SU-DHL-6 (cell line): ENCODE measurements around the gene NAA16.
"Not testable (repeated sequence)": the region's sequence is repeated elsewhere in the genome, so short reads cannot be mapped to it uniquely, and the experiment has no call there.

ENCODE experiments used
- H2AFZ ChIP-seq: fragments of 200-600 bp; sonication (generic); 2 replicates; pipeline ENCODE4 v1.6.1; 2014; ENCODE audit warnings: low read depth, mild to moderate bottlenecking, moderate library complexity, mixed read lengths, antibody characterized with exemption, low read length; ENCODE audit not compliant: severe bottlenecking
- H3F3A ChIP-seq: fragments of 200-600 bp; shearing (Covaris generic); 2 replicates; pipeline ENCODE4 v1.6.0; 2016; ENCODE audit warnings: antibody characterized with exemption, mild to moderate bottlenecking; ENCODE audit not compliant: insufficient read depth
- H3K27ac ChIP-seq: fragments of 200-600 bp; sonication (generic); 2 replicates; pipeline ENCODE4 v1.5.1; 2016; ENCODE audit warnings: low read depth, mild to moderate bottlenecking, low read length, moderate library complexity, mixed read lengths
- H3K27me3 ChIP-seq: fragments of 200-600 bp; sonication (generic), shearing (Covaris generic); 2 replicates; pipeline ENCODE4 v1.6.0; 2014; ENCODE audit warnings: mild to moderate bottlenecking, low read length
- H3K36me3 ChIP-seq: fragments of 200-600 bp; sonication (generic); 2 replicates; pipeline ENCODE4 v1.6.1; 2014; ENCODE audit warnings: mild to moderate bottlenecking, low read length, mixed read lengths
- H3K4me2 ChIP-seq: fragments of 300-600, 200-600 bp; shearing (Covaris generic), sonication (generic); 2 replicates; pipeline ENCODE4 v1.6.0; 2014; ENCODE audit warnings: low read length, low read depth, mild to moderate bottlenecking; ENCODE audit not compliant: poor library complexity, severe bottlenecking
- H3K4me3 ChIP-seq: fragments of 200-600 bp; sonication (generic); 2 replicates; pipeline ENCODE4 v1.5.1; 2014; ENCODE audit warnings: antibody characterized with exemption, low read length, mild to moderate bottlenecking, mixed read lengths; ENCODE audit not compliant: insufficient read depth, poor library complexity, severe bottlenecking
- H3K79me2 ChIP-seq: fragments of 200-600 bp; sonication (generic); 2 replicates; pipeline ENCODE4 v1.6.1; 2014; ENCODE audit warnings: mild to moderate bottlenecking, low read length, moderate library complexity; ENCODE audit not compliant: insufficient read depth
- H3K9ac ChIP-seq: fragments of 200-600 bp; sonication (generic); 2 replicates; pipeline ENCODE4 v1.7.0; 2014; ENCODE audit warnings: mild to moderate bottlenecking, low read length
- H3K9me2 ChIP-seq: fragments of 200-600 bp; sonication (generic); replicated peaks from 2 replicates; pipeline ENCODE4 v1.6.1; 2014; ENCODE audit warnings: low read length; ENCODE audit not compliant: insufficient read depth
- H3K9me3 ChIP-seq: fragments of 200-600 bp; sonication (generic); 2 replicates; pipeline ENCODE4 v1.6.1; 2014; ENCODE audit warnings: low read length, mixed read lengths; ENCODE audit not compliant: insufficient read depth
- H4K20me1 ChIP-seq: fragments of 200-600 bp; sonication (generic); 2 replicates; pipeline ENCODE4 v1.6.1; 2014; ENCODE audit warnings: low read depth, mild to moderate bottlenecking, antibody characterized with exemption, low read length, moderate library complexity, mixed read lengths
- EZH2phosphoT487 ChIP-seq: fragments of 200-600 bp; sonication (generic), shearing (Covaris generic); conservative IDR thresholded peaks from 2 replicates; pipeline ENCODE4 v1.6.1; 2018; ENCODE audit warnings: mild to moderate bottlenecking, antibody characterized with exemption, low read length, moderate library complexity, mixed read lengths
- TF ChIP-seq, protein P1 (sequence below): fragments of 200-600 bp; sonication (generic); IDR thresholded peaks from one replicate; pipeline ENCODE4 v1.5.1; 2017; ENCODE audit warnings: antibody characterized with exemption, mild to moderate bottlenecking, low read length, moderate library complexity; ENCODE audit not compliant: insufficient read depth, poor library complexity, severe bottlenecking

The NAA16 gene

DNA sequence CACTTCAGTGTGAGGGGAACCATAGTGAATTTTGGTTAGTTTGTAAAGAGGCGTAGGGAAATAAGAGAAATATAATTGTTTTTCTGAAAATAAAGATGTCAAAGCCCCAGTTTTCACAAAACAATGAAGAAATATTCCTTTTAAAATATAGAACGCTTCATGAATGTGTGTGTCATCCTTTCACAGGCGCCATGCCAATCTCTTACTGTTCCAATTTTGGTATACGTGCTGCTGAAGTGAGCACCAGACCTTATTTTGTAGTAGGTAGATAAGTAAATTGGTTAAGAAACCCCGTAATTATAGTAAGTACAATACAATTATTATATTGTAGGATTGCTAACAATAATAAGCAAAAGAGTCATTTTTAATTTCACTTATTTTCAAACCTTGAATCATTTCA lies 43.3 kb downstream of the NAA16 start:
- Histone ChIP-seq H3K27me3 (no peaks in the 10 kb centered on the region), H3K4me3 (no peak overlapping the region), H3K27ac (no peak overlapping the region), H3K4me2 (no peak overlapping the region), H2AFZ (no peak overlapping the region), H3K9me2 (no peaks in the 10 kb centered on the region), H3K36me3 (peaks cover 31% of the 10 kb centered on the region), H3K9ac (no peak overlapping the region), H3K9me3 (no peaks in the 10 kb centered on the region), H4K20me1 (no peaks in the 10 kb centered on the region; the same call in 1 of the 2 replicates), H3F3A (peaks cover 19% of the 10 kb centered on the region), H3K79me2 (peaks cover 10% of the 10 kb centered on the region; the same call in 1 of the 2 replicates)
- TF ChIP-seq, protein P1, sequence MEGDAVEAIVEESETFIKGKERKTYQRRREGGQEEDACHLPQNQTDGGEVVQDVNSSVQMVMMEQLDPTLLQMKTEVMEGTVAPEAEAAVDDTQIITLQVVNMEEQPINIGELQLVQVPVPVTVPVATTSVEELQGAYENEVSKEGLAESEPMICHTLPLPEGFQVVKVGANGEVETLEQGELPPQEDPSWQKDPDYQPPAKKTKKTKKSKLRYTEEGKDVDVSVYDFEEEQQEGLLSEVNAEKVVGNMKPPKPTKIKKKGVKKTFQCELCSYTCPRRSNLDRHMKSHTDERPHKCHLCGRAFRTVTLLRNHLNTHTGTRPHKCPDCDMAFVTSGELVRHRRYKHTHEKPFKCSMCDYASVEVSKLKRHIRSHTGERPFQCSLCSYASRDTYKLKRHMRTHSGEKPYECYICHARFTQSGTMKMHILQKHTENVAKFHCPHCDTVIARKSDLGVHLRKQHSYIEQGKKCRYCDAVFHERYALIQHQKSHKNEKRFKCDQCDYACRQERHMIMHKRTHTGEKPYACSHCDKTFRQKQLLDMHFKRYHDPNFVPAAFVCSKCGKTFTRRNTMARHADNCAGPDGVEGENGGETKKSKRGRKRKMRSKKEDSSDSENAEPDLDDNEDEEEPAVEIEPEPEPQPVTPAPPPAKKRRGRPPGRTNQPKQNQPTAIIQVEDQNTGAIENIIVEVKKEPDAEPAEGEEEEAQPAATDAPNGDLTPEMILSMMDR: no peak
- no peak for TF ChIP-seq EZH2phosphoT487

DNA sequence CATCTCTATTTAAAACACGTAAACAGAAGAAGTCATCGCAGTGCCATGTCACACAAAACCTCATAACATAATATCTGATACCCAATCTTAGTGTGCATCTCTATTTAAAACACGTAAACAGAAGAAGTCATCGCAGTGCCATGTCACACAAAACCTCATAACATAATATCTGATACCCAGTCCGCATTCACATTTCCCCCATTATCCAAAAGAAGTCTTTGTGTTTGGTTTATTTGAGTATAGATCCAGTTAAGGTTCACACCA lies 45.2 kb downstream of the NAA16 start:
- not testable (repeated sequence) for H3K27me3 ChIP-seq, H4K20me1 ChIP-seq, H2AFZ ChIP-seq, H3K4me3 ChIP-seq, H3K9me2 ChIP-seq, H3K27ac ChIP-seq, H3K4me2 ChIP-seq, H3K9me3 ChIP-seq, H3K9ac ChIP-seq
- Histone ChIP-seq H3F3A (peaks cover 12% of the 10 kb centered on the region), H3K36me3 (peaks cover 45% of the 10 kb centered on the region), H3K79me2 (peaks cover 10% of the 10 kb centered on the region; the same call in 1 of the 2 replicates)

DNA sequence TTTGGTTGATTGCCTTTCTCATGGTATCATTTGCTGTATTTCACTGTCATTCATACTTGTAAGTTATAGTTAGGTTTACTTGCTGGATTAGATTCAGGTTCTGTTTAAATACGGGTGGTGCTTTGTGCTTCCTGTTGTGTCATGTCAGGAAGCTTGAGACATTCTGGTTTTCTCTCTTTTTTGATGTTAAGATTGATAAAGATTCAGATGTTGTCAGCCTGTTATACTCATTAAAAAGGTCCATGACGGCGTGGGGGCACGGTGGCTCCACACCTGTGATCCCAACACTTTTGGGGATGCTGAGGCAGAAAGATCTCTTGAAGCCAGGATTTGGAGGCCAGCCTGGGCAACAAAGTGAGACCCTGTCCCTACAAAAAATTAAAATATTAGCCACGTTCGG lies 45.7 kb downstream of the NAA16 start:
- TF ChIP-seq, protein P1: no peak
- no peak for TF ChIP-seq EZH2phosphoT487
- no peaks in the 10 kb centered on the region for H3K27me3 ChIP-seq
- no peaks in the 10 kb centered on the region for H3K9me2 ChIP-seq
- no peak overlapping the region for H2AFZ ChIP-seq
- H3K4me2 ChIP-seq: no peak overlapping the region
- H3K36me3 ChIP-seq: peaks cover 50% of the 10 kb centered on the region
- H3K9ac ChIP-seq: no peak overlapping the region
- peaks cover 10% of the 10 kb centered on the region; the same call in 1 of the 2 replicates for H3K79me2 ChIP-seq
- no peaks in the 10 kb centered on the region; the same call in 1 of the 2 replicates for H4K20me1 ChIP-seq
- H3K4me3 ChIP-seq: no peak overlapping the region
- no peaks in the 10 kb centered on the region for H3K9me3 ChIP-seq
- H3K27ac ChIP-seq: no peak overlapping the region
- peaks cover 7% of the 10 kb centered on the region; the same call in 1 of the 2 replicates for H3F3A ChIP-seq

DNA sequence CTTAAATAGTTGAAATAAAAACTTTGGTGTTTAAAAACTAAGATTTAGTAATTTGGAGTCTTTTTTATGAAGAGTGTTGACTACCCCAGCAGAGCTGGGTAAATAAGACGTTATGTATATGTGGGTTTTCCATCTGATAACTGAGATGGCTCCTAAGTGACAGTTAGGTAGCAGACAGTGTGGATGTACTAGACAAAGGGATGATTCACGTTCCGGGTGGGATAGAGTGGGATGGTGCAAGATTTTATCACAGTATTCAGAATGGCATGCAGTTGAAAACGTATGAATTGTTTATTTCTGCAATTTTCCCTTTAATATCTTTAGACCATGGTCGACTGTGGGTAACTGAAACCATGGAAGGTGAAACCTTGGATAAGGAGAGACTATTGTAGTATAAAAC lies 50.4 kb downstream of the NAA16 start:
- Histone ChIP-seq H4K20me1 (no peaks in the 10 kb centered on the region; the same call in 1 of the 2 replicates), H3K9ac (no peak overlapping the region), H3K79me2 (no peaks in the 10 kb centered on the region), H3K9me3 (no peaks in the 10 kb centered on the region), H3K4me2 (no peak overlapping the region), H3K27ac (no peak overlapping the region), H3K4me3 (no peak overlapping the region), H3F3A (peaks cover 2% of the 10 kb centered on the region; the same call in 1 of the 2 replicates), H3K9me2 (no peaks in the 10 kb centered on the region), H3K27me3 (no peaks in the 10 kb centered on the region), H2AFZ (no peak overlapping the region), H3K36me3 (peaks cover 87% of the 10 kb centered on the region)
- TF ChIP-seq EZH2phosphoT487: no peak
